Measurements from ENCODE around the gene DSCAML1.
A peak's percentile ranks its signal among the peaks of the same experiment; 100 is the strongest.

Gene DSCAML1

DNA sequence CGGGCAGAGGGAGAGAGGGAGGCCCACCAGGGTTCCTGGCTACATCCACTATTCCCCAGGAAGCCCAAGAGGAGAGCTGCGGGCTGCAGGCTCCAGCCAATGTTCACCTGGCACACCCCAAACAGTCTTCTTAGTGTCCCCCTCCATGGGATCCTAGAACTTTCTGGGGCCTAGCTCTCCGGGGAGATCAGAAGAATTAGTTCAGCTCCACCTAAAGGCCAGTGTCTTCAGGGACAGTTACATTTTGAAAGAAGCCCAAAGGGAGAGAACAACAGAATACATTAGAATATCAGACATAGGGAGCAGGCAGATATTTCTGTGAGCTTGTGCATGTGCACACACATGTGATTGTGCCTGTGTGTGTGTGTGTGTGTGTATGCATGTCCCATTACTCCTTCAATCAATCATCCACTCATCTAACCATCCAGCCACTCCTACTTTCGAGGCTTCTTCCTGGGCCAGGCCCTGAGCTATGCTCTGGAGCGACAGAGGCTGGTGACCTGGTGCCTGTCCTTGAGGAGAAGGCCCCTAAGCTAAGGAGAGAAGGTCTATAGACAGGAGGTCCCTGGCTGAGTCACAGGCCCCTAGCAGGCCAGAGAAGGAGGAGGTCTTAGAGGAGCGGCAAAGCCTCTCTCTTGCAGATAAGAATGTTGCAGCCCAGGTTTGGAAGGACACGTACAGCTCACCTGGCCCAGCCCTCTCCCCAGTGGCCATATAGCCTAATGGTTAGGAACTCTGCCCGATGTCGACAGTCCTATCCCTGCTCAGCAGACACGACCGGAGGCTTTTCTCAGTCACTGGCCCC lies 165.5 kb downstream of the DSCAML1 start:
- no peak for DNase-seq

DNA sequence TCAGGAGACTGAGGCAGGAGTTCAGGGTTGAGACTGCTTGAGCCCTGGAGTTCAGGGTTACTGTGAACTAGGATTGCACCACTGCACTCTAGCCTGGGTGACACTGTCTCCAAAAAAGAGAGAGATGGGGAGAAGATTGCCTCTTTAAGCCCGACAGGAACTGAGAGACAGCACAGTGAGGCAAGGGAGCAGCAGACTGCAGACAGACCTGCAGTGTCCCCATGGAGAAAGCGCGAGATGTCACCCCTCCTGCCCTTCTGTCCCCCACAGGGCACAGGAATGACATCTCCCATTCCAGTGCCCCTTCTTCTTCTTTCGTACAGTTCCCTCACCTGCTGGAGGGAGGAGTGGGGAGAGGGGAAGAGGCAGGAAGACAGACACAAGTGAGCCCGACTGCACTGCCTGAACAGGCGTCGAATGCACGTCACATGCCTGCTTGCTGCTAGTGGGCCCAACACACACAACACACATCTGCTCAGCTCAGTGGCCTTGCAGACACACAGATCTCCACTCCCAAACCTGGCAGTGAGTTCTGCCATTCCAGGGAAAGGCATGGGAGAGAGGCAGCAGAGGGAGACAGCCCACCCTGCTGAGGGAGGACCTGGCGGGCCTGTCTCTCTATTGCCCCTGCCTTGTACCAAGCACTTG lies 167.0 kb downstream of the DSCAML1 start:
- DNase-seq: no peak

DNA sequence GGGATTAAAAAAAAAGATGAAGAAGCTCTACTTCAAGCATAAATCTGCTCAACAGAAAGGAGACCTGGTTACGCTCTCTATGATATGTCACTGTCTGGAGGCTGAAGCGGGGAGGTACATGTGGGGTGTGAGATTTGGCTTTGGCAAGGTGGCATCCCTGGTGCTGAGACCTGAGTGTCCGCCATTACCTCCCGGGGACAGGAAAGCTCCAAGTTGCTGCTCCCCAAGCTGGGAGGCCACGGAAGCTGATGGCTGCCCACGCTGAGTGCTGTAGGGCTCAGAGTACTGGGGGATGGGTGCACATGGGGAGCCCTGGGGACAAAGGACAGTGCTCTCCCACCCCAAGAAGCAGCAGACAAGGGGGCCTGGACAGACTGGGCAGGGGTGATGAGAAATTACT lies 167.9 kb downstream of the DSCAML1 start:
- no peak for DNase-seq

DNA sequence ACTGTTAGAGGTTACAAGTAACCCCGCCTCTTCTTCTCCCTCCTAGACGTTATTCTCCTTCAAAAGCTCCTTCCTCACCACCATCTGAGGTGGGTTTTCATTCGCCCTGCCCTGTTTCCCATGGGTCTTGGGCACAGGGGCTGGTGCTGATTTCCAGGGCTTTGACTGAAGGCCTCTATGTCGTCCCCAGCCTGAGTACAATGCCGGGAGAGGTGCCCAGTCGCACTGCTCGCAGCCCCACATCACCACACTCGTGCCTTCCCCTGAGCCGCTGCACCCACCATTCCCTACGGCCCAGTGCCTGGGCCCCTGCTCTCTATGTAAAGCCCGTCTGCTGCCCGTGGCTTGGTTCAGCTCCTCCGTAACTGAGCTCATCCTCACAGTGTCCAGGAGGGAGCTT lies 169.8 kb downstream of the DSCAML1 start:
- DNase-seq: no peak

DNA sequence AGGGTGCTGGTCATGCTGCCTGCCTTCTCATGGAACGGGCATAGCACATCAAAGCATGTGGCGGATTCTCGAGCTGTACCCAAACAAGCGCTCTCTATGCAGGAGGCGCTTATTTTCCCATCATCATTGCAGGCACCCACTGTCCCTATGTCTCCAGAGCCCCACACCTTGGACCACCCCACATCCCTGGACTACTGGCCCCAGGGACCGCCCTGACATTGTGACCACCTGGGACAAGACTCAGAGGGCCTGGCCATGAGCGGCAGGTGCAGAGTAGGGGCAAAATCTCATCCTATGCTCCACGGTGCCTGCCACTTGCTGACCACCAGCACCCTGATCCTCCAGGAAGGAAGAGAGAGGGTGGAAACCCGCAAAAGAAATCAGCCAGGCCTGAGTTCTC lies 170.4 kb downstream of the DSCAML1 start:
- no peak for DNase-seq

DNA sequence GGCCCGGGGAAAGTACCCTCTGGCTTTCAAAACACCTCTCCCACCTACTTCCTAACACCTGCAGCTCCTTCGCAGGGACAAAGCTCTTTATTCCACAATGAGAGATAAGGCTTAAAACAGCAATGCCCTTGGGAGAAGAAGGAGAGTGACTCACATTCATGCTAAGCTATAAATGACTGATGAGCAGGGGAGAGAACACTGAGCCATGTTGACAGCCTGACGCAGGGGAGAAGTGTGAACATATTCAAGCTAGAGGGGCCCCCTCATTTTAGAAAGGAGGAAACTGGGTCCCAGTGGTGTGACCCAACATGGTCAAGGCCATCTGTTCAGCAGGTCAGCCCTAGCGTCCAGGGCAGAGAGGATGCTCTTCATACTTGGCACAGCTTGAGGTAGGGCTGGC lies 171.8 kb downstream of the DSCAML1 start:
- no peak for DNase-seq

DNA sequence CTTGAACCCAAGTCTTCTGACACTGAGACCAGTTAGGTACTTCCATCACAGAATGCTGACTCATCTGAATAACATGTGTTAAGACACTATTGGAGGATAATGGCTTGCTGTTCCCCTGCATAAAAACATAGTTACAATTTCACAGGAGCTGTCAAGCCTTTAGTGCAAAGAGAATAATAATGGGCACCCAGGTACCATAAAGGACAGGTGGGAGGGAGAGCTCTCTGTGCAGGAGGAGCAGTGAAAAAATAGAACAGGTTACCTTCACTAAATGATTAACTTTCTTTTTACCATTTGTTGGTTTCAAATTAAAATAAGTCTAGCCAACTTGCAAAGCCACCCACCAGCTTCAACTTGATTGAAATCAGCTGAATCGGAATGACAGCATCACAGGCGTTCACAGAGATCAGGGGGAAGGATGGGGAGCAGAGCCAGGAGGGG lies 173.2 kb downstream of the DSCAML1 start:
- no peak for DNase-seq

DNA sequence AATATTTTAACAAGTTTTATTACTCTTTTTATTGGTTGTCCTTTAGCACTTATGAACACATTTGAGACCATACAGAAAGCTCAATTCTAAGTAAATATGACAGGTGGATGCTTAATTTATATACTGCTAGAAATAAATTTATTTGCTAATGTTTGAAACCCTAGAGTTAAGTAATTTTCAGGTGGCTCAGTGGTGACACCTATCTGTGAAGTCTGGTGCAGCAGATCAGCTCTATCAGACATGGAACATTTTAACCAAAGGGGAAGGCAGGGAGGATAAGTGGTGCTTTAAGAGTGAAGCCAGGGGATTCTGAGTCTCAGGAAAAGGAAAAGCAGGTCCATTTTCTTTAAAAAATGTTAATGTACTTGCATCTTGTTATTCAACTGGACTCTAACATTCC lies 175.8 kb downstream of the DSCAML1 start:
- DNase-seq: no peak

DNA sequence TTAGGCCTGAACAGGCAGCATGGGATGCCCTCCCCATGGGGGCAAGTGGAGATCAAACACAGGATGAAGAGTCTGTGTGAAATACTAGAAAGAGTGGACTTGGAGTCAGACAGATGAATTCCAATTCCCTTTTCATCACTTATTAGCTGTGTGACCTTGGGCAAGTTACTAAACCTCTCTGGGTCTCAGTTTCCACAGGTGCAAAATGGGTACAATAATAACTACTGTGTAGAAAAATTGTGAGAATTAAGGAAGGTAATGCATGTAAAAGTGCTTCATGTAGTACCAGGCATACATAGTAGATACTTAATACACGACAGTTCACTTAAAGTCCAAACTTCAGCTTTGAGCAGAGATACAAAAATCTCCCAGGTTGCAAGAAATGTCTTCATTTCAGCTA lies 176.4 kb downstream of the DSCAML1 start:
- DNase-seq: no peak

DNA sequence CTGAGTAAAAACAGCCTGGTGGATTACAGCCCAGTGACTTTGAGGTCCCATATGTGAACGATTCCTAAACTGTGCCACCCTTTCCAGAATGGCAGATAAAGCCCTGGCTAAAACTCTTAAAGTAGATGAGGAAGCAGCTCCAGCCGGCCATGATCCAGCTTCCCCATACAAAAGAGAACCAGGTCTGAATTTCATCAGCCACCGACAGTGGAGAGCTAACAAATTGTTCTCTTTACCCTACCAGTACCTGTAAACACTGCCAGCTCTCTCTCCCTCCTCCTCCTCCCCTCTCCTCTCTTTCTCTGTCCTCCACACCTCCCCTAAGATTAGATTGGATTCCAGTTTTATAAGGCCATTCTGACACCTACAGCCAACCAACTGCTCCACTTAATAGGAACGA lies 176.9 kb downstream of the DSCAML1 start:
- no peak for DNase-seq

DNA sequence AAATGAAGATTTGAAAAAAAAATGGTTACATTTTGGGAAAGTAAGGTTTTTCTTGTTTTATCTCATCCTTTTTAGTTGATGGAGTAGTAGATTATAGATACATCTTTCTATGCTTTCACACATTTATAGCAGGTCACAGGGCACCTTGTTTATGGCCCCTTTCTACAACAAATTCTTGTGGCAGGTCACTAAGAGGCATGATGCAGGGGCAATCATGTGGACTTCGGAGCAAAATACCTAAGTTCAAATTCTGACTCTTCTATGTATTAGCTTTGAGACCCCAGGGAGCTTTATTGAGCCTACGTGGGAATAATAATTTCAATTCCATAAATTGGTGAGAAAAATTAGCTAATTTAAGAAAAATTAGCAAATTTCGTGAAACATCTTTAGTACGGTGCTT lies 177.4 kb downstream of the DSCAML1 start:
- DNase-seq: no peak

DNA sequence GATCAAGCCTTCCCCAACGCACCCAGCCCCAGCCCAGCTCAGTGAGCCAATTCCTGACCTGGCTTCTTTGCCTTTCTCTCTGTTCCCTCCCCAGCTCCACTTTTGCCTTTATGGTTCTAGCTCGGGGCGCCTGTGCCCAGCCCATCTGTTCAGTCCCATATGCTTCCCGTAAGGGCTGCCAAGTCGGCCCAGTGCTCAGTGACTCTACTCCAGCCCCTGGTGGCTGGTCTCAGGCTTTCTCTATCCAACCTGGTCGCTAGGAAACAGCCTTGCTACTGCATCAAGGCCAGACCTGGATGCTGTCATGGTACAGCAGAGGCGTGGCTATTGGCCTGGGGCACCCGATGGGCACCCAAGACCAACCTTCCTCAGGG lies 178.0 kb downstream of the DSCAML1 start:
- no peak for DNase-seq

DNA sequence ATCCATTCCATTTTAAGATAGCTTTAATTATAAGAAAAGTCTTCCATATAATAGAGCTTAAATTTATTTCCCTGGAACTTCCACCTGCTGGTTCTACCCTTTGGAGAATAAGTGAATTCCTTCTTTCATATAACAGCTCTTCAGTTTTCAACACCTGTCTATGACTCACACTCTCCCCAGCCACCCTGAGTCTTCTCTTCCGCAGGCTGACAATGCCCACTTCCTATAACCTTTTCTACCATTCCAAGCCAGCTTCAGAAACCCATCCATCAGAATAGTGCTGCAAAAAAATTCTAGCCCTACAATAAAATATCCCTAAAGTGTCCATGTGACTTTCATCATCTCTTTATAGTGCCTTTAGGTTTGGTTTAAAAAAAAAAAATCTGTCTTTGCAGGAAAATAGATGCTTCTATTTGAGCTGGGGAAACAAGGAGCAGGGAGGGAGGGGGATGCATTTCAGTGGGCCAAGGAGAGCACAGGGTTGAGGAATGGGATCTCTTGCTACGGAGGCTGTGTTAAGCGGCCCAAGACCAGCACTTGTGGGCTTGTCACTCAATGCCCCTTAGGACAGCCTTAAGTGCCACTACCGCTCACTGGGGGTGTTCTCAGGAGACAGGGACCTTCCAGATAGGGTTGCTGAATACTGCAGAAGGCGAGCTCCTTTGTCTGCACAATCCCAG lies 178.6 kb downstream of the DSCAML1 start:
- DNase-seq: no peak

DNA sequence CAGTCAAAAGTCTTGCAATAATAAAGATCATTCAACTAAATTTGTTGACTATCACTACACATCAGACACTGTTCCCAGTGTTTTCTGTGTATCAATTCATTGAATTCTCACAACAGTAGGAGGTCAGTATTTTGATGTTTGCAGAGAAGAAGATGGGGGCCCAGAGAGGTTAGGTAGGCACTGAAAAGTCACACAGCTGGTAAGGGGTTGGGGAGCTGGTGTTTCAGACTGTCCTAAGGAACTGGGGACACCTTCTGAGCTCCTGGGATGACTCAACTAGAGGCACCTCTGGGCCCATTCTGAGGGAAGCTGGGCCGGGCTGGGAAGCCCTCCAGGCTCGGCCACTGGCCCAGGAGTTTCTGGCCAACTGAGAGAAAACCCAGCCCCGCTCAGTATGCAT lies 180.0 kb downstream of the DSCAML1 start:
- DNase-seq: no peak

DNA sequence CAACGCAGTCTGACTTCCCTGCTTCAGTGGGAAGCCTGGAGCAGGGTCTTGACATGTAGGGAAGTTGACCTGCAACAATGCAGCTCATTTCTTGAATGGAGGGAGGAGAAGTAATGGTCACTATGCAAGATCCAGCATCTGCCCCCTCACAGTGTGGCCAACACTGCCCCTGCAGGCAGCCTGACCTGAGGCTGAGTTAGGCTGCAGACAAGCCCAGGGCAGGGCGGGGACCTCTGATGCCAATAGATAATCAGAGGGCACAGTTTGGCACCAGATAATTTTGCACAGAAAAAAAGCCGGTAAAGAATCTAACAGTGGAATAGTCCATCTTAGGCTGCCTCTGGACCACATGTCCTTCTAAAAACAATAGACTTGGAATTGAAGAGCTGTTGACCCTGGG lies 182.3 kb downstream of the DSCAML1 start:
- DNase-seq: no peak

DNA sequence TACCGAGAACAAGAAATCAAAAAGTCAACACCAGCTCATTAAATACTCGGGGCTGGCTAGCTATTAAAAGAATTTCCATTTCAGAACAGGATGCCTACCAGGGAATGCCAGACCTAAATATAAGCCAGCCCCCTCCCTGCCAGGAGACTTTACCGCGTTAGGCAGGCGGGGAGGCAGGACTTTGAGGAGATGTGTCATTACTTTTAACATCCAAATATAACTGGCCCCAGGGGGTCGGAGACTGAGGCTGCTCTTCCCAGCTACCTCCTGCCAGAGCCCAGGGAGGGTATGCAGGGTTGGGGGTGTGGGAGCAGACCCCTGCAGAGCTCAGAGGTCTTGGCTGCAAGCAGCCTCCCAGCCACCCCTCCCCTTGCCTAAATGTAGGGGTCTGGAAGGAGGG lies 183.5 kb downstream of the DSCAML1 start:
- DNase-seq: no peak

DNA sequence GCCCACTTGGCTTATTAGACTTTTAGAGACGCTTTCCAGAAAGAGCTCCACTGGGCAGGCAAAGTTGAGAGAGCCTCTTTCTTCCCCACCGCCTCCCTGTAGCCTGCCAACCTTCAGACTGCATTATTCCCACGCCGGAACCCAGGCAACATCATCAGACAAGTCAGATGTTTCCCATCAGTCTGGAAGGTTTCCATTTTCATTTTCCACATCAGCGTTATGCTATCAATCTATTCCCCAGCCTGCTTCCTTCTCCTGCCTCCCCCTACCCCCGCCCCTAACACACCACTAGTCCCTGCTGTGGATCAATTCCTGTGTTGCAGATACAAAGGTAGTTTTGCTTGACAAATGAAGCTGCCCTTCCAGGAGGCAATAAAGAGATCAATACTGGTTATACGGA lies 184.8 kb downstream of the DSCAML1 start:
- DNase-seq: no peak

DNA sequence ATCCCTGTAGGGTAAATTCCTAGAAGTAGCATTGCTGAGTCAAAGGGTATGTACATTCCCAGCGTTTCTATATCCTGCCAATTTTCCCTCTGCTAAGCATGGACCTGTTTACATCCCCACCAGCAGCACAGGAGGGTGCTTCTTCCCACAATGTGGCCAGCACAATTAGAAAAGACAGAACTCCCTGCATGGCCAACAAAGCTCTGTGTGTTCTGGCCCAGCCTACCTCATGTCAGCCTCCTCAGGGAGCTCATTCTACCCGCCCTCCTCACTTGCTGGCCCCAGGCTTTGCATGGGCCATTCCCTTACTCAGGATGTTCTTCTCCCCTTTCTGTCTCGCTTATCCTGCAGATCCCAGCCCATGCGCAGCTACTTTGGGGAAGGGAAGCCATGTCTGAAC lies 186.1 kb downstream of the DSCAML1 start:
- no peak for DNase-seq

DNA sequence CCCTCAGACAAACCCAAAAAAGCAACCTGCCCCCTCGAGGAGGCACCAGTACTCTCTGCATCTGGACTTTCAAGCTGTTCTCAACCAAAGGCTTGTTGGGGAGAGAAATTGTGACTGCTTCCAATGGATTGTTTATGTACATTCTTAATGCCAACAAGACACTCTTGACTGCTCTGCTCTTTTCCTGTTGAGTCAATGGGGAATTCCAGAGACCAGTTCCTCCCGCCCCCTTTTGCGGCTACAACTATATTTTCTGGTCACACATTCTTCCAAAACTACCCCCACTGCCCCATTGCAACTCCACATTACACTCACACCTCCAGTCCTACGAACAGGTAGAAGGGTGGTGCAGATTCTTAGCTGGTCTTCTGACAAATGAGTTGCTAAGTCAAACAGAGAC lies 187.0 kb downstream of the DSCAML1 start:
- peak; percentile 9 for DNase-seq

DNA sequence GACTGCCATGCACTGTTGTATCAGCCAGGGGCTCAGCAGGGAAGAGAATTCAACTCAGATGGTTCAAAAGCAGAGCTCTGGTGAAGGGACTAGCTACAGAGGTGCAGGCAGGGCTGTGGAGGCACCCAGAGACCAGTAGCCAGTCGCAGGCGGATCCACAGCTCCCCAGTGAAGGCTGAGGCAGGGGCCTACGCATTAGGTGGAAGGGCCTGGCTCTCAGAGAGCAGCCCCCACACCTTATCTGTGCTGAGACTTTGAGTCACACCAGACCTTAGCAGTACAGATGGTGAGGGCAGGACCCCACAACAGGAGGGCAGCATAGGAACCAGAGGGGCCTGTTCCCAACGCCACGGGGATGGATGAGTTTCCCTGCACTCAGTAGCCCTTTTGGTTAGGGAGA lies 189.6 kb downstream of the DSCAML1 start:
- DNase-seq: no peak

DNA sequence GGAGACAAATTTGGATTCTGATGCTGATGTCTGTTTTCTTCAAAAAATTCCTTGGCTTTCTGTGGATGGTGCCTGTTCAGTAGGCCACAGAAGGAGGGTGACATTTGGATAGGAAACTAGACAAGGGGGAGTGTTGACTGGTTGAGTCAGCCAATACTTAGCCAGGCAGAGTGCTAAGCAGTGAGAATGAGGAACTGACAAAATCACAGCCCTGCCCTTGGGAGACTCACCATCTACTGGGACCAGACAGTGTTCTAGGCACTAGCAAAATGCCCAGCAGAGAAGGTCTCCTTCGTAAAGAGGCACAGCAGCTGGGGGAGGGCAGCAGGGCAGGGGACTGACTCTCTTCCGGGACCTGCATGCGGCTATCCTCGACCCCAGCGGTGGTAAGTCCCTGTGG lies 190.2 kb downstream of the DSCAML1 start:
- no peak for DNase-seq

DNA sequence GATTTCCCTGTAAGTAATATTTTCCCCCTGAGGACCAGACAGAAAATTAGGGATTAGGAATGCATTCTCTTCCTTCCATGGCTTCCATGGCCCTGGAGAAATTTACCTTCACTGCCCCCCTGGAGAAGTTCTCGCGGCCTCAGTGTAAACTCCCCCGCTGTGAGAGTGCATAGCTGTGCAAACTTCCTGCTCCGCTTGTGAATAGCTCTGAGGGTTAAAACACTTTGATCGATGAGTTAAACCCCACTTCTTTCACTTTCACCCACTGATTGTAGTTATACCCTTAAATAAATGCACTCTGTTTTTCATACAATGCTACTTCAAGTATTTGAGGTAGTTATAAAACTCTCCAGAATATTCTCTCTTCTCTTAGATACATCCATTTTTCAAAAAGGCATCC lies 190.8 kb downstream of the DSCAML1 start:
- DNase-seq: no peak

DNA sequence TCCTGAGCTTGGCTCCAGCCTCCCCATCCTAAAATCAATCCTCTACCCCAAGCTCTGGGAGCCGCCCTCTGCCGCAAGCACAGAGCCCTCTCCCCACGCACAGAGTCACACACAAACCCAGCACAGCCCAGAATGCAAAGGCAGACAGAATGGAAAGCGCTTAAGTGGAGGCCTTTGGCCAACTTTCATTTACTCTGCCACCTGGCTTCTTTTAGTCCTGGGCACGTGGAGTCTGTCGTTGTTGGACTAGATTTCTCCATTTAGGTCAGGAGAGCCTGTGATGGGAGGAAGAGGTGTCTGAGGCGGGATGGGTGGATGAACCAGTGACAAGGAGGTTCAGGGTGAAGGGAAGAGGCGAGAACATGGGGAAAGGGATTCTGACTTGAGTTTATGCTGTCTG lies 191.7 kb downstream of the DSCAML1 start:
- no peak for DNase-seq

DNA sequence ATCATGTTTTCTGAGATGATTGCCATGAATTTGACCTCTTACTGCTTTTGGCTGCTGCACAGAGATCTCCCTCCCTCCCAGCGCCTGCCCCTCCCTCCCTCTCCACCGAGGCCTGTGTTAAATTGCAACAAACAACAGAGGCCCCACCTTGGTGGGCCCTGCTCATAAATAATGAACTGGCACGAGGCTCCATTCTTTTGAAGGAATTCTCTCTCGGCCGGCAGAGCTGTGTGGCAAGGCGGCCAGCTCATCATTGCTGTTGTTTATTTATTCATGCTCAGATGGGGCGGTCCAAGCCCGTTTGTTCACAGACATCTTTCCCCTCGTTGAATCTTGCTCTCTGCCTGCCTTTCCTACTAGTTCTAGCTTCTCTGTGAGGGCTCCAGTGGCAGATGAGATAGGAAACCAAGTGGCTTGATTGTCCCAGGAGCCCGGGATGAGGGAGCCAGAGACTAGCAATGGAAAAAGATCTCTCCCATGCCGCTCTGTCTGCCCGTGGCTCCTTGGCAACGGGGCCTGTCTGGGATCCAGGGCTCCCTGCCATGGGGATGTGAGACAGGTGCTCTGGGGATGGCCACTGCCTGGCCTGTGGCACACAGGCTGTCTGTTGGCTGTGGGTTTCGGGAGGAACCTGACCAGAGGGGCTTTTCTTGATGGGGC lies 192.6 kb downstream of the DSCAML1 start:
- no peak for DNase-seq

Measured in NCI-H226 (cell line).